Hematopoietic multipotent progenitor cell (in vitro differentiated cells): Measurements from ENCODE around the gene QSER1. TPM values are rescaled to one million over a fixed set of nuclear protein-coding genes. Genes with fewer than 3 reads are reported as not detected.

Experiments used
- small RNA-seq: library from RNA; depleted of rRNA; stranded (forward); fragments of <200 nt; gene quantifications from one replicate; pipeline ENCODE3, GENCODE V24; 2012
- total RNA-seq: library from RNA; depleted of rRNA; stranded (reverse); fragments of >200 nt; gene quantifications from one replicate; pipeline ENCODE4 v1.2.3, GENCODE V29; 2012

QSER1 gene
- total RNA-seq, 1 donor = 11.8 TPM

Small RNA genes within 50 kb of the gene (small RNA-seq; reads per million reads assigned to genes)
- not detected for gene RF00019

Other genes with a start within 250 kb of the QSER1 start
- gene CCDC73, start 98.1 kb upstream of the QSER1 start, total RNA-seq = under 0.01 TPM
- gene PRRG4, start 62.9 kb upstream of the QSER1 start, total RNA-seq = 1.3 TPM
- gene DEPDC7, start 123.1 kb downstream of the QSER1 start, total RNA-seq = 1.9 TPM
- gene TCP11L1, start 146.8 kb downstream of the QSER1 start, total RNA-seq = 21.0 TPM